GM21528 (cell line): ENCODE results near the gene SLC26A8.
"Not testable (repeated sequence)": the region's sequence is repeated elsewhere in the genome, so short reads cannot be mapped to it uniquely, and the experiment has no call there.

Experiments
- ATAC-seq: cut with Tn5 transposase; IDR thresholded peaks from one replicate; pipeline ENCODE4 v1.9.1; 2021; ENCODE audit warnings: mild to moderate bottlenecking, moderate library complexity; ENCODE audit not compliant: unreplicated experiment, low FRiP score

Gene SLC26A8

GRCh38 chr6:36020154-36020553, 4.3 kb downstream of the SLC26A8 start:
- ATAC-seq, result no peak

GRCh38 chr6:36019167-36019566, 5.3 kb downstream of the SLC26A8 start:
- ATAC-seq, result no peak

- no peak for ATAC-seq
Measured at GRCh38 chr6:36018339-36018738, 6.1 kb downstream of the SLC26A8 start.

- ATAC-seq, result no peak
Measured at GRCh38 chr6:36015666-36016065, 8.8 kb downstream of the SLC26A8 start.

- no peak for ATAC-seq
Measured at GRCh38 chr6:36000451-36000850, 24.0 kb downstream of the SLC26A8 start.

GRCh38 chr6:35993150-35993549, 31.3 kb downstream of the SLC26A8 start:
- ATAC-seq, result no peak

GRCh38 chr6:35988047-35988446, 36.4 kb downstream of the SLC26A8 start:
- ATAC-seq, result not testable (repeated sequence)

- ATAC-seq, result no peak
Measured at GRCh38 chr6:35984701-35985100, 39.7 kb downstream of the SLC26A8 start.

GRCh38 chr6:35980991-35981645, 43.3 kb downstream of the SLC26A8 start:
- no peak for ATAC-seq

GRCh38 chr6:35980126-35980525, 44.3 kb downstream of the SLC26A8 start:
- ATAC-seq, result not testable (repeated sequence)

GRCh38 chr6:35977308-35977707, 47.1 kb downstream of the SLC26A8 start:
- ATAC-seq, result no peak

- peak; percentile 52 for ATAC-seq
Measured at GRCh38 chr6:35973670-35974222, 50.7 kb downstream of the SLC26A8 start.

- ATAC-seq, result no peak
Measured at GRCh38 chr6:35972471-35973367, 51.7 kb downstream of the SLC26A8 start.

- ATAC-seq, result no peak
Measured at GRCh38 chr6:35970181-35970580, 54.3 kb downstream of the SLC26A8 start.

- ATAC-seq, result no peak
Measured at GRCh38 chr6:35969646-35970045, 54.8 kb downstream of the SLC26A8 start.

- ATAC-seq, result no peak
Measured at GRCh38 chr6:35968821-35969220, 55.6 kb downstream of the SLC26A8 start.

GRCh38 chr6:35967076-35967774, 57.2 kb downstream of the SLC26A8 start:
- no peak for ATAC-seq

GRCh38 chr6:35962779-35963560, 61.5 kb downstream of the SLC26A8 start:
- ATAC-seq, result no peak

- ATAC-seq, result no peak
Measured at GRCh38 chr6:35960187-35960586, 64.3 kb downstream of the SLC26A8 start.

- no peak for ATAC-seq
Measured at GRCh38 chr6:35955970-35956369, 68.5 kb downstream of the SLC26A8 start.
